GM12878 (cell line): ENCODE measurements around the gene WWOX. TPM values are rescaled to one million over a fixed set of nuclear protein-coding genes. Genes with fewer than 3 reads are reported as not detected.

ENCODE experiments used
- ATAC-seq: fragments of 200-7000 bp; cut with Tn5 transposase; 3 replicates; pipeline ENCODE4 v1.9.1; 2020; ENCODE audit warnings: mild to moderate bottlenecking, moderate library complexity
- BruUV-seq: library from RNA; stranded (reverse); fragments of 400-500 nt; replicated peaks from 2 replicates; lab custom pipeline; 2021; lab: Mats Ljungman, UMichigan
- CTCF ChIA-PET: fragments of 300-600 bp; sonication (Branson Sonifier 250); formaldehyde crosslinking; extraction: SDS; loops from one replicate; lab custom pipeline; 2021; ENCODE audit warnings: inconsistent platforms; lab: Yijun Ruan, JAX
- POLR2A ChIA-PET: fragments of 350-600 bp; formaldehyde crosslinking; extraction: SDS; loops from one replicate; lab custom pipeline; 2021; ENCODE audit warnings: inconsistent platforms; lab: Charles Lee
- RAD21 ChIA-PET: fragments of 300-600 bp; sonication (Branson Sonifier 250); formaldehyde crosslinking; loops from one replicate; lab custom pipeline; 2023; ENCODE audit warnings: antibody characterized with exemption; ENCODE audit not compliant: unreplicated experiment; lab: Charles Lee
- SMC1A ChIA-PET: fragments of 300-600 bp; sonication (Branson Sonifier 250); formaldehyde crosslinking; loops from one replicate; lab custom pipeline; 2023; ENCODE audit not compliant: unreplicated experiment, uncharacterized antibody; lab: Charles Lee
- DNase-seq: peaks from one replicate; pipeline ENCODE4 v3.0.0-alpha.2; 2011; ENCODE audit warnings: low read depth, low spot score
- FAIRE-seq: peaks from 3 replicates; lab custom pipeline; 2011; peaks lifted over from hg19 to GRCh38; lab: Jason Lieb, UNC
- H2AFZ ChIP-seq: 2 replicates; pipeline ENCODE4 v1.6.0; 2011; ENCODE audit warnings: low read depth, low read length, control low read depth; ENCODE audit not compliant: control insufficient read depth
- H3K27ac ChIP-seq: 2 replicates; pipeline ENCODE4 v1.5.1; 2011; ENCODE audit warnings: control low read depth; ENCODE audit not compliant: control insufficient read depth, insufficient read depth
- H3K27me3 ChIP-seq, 2 experiments: replicated peaks in 1 of 2; 2 replicates each; pipeline versions ENCODE4 v1.6.0 to v1.6.1; 2011; ENCODE audit warnings: low read length in 1 of 2; ENCODE audit not compliant: control insufficient read depth in 2 of 2, insufficient read depth in 2 of 2
- H3K36me3 ChIP-seq, 2 experiments: 2 replicates each; pipeline ENCODE4 v1.5.1; 2011; ENCODE audit warnings: low read length in 1 of 2; ENCODE audit not compliant: control insufficient read depth in 2 of 2, insufficient read depth in 2 of 2
- H3K4me1 ChIP-seq: 2 replicates; pipeline ENCODE4 v1.6.1; 2011; ENCODE audit warnings: mild to moderate bottlenecking, low read length, moderate library complexity, mixed read lengths; ENCODE audit not compliant: control insufficient read depth, insufficient read depth
- H3K4me2 ChIP-seq: 2 replicates; pipeline ENCODE4 v1.6.0; 2011; ENCODE audit warnings: control low read depth; ENCODE audit not compliant: control insufficient read depth, insufficient read depth
- H3K4me3 ChIP-seq: fragments of 200-600 bp; sonication (generic); 2 replicates; pipeline ENCODE4 v1.5.1; 2016
- H3K79me2 ChIP-seq: 2 replicates; pipeline ENCODE4 v1.6.0; 2011; ENCODE audit warnings: low read length; ENCODE audit not compliant: control insufficient read depth, insufficient read depth
- H3K9ac ChIP-seq: 2 replicates; pipeline ENCODE4 v1.8.0; 2011; ENCODE audit warnings: low read length, control low read depth, mixed read lengths; ENCODE audit not compliant: control insufficient read depth, insufficient read depth
- H3K9me3 ChIP-seq: replicated peaks from 3 replicates; pipeline ENCODE4 v1.5.1; 2011; ENCODE audit warnings: mild to moderate bottlenecking, low read length; ENCODE audit not compliant: control insufficient read depth, insufficient read depth
- H4K20me1 ChIP-seq: 2 replicates; pipeline ENCODE4 v1.6.0; 2011; ENCODE audit not compliant: control insufficient read depth, insufficient read depth
- CREB1 ChIP-seq: IDR thresholded peaks from 2 replicates; pipeline ENCODE4 v1.6.1; 2012; ENCODE audit warnings: low read depth, mild to moderate bottlenecking, inconsistent platforms
- NR2C2 ChIP-seq: IDR thresholded peaks from 2 replicates; pipeline ENCODE4 v1.6.1; 2011; ENCODE audit warnings: borderline replicate concordance, low read depth; ENCODE audit not compliant: control insufficient read depth, insufficient read length
- SMARCA5 ChIP-seq: fragments of 450-650 bp; IDR thresholded peaks from 2 replicates; pipeline ENCODE4 v1.6.1; 2017; ENCODE audit warnings: mild to moderate bottlenecking
- SRF ChIP-seq, 2 experiments: IDR thresholded peaks; 2 replicates each; pipeline ENCODE4 v1.6.1; 2011; ENCODE audit warnings: low read depth in 2 of 2, low read length in 2 of 2, mild to moderate bottlenecking in 1 of 2, moderate library complexity in 1 of 2
- TCF3 ChIP-seq: IDR thresholded peaks from 2 replicates; pipeline ENCODE4 v1.6.1; 2012; ENCODE audit warnings: low read depth, mild to moderate bottlenecking, low read length, borderline replicate concordance; ENCODE audit not compliant: insufficient read depth
- YY1 ChIP-seq: IDR thresholded peaks from 2 replicates; pipeline ENCODE4 v1.6.1; 2011; ENCODE audit warnings: low read depth, mild to moderate bottlenecking, low read length
- WGBS: methylation state at CpG from one replicate; pipeline ENCODE4 v1.1.6; 2016; ENCODE audit warnings: low lambda C conversion rate; ENCODE audit not compliant: insufficient replicate concordance, insufficient coverage; ENCODE audit errors: missing lambda C conversion rate; 5-methylcytosine and 5-hydroxymethylcytosine counted together
- in situ Hi-C: fragments of 300-500 bp; cut with MboI; formaldehyde crosslinking; loops from 9 replicates; pipeline ENCODE4 v1.14.3; 2018; ENCODE audit warnings: mixed read lengths
- intact Hi-C: fragments of 100-400 bp; cut with micrococcal nuclease; formaldehyde crosslinking; loops from one replicate; pipeline ENCODE4 v1.14.2; 2022; ENCODE audit not compliant: unreplicated experiment
- polyA plus RNA-seq, 11 experiments: library from polyadenylated mRNA; depleted of rRNA in 4 of 11; unstranded in 6 of 11; stranded (reverse) in 5 of 11; fragments of >200 nt; fragmentation: Nextera tagmentation in 4 of 11; fragmentation: Illumina TruSeq in 1 of 11; extraction: Ambion mirVana in 4 of 11; extraction: Trizol in 1 of 11; gene quantifications; 1 replicate in 1 of 11; 2 replicates in 10 of 11; pipeline versions ENCODE4 v1.2.1 to v1.2.3, GENCODE V29; 2011 to 2016; ENCODE audit warnings: inconsistent platforms in 2 of 11, missing spikeins in 2 of 11, low read depth in 1 of 11
- total RNA-seq, 4 experiments: library from RNA; depleted of rRNA in 3 of 4; stranded (reverse); fragments of >200 nt in 3 of 4; fragmentation: Illumina TruSeq in 1 of 4; extraction: Trizol in 1 of 4; gene quantifications; 2 replicates each; pipeline versions ENCODE4 v1.2.1 to v1.2.3, GENCODE V29; 2013 to 2021
- TF ChIP-seq, protein P1 (sequence below): fragments of 450-650 bp; IDR thresholded peaks from 2 replicates; pipeline ENCODE4 v1.6.1; 2017; ENCODE audit warnings: mild to moderate bottlenecking
- TF ChIP-seq, protein P2 (sequence below): fragments of 150-350 bp; IDR thresholded peaks from 2 replicates; pipeline ENCODE4 v1.6.1; 2016; ENCODE audit warnings: low read depth, low read length
- TF ChIP-seq, protein P3 (sequence below): fragments of 450-650 bp; formaldehyde crosslinking; IDR thresholded peaks from 2 replicates; pipeline ENCODE4 v1.4.0; 2022; ENCODE audit warnings: mild to moderate bottlenecking, moderate library complexity
- TF ChIP-seq, protein P4 (sequence below): fragments of 450-650 bp; IDR thresholded peaks from 2 replicates; pipeline ENCODE4 v1.6.1; 2017; ENCODE audit warnings: antibody characterized with exemption, mild to moderate bottlenecking, moderate library complexity

WWOX gene
- total and polyA plus RNA-seq, 10 of the 15 experiments (the other 5 are each of a cell fraction or from before 2014, with no cell fraction given) = 2.8 to 24.4 (median 17.8) TPM

DNA sequence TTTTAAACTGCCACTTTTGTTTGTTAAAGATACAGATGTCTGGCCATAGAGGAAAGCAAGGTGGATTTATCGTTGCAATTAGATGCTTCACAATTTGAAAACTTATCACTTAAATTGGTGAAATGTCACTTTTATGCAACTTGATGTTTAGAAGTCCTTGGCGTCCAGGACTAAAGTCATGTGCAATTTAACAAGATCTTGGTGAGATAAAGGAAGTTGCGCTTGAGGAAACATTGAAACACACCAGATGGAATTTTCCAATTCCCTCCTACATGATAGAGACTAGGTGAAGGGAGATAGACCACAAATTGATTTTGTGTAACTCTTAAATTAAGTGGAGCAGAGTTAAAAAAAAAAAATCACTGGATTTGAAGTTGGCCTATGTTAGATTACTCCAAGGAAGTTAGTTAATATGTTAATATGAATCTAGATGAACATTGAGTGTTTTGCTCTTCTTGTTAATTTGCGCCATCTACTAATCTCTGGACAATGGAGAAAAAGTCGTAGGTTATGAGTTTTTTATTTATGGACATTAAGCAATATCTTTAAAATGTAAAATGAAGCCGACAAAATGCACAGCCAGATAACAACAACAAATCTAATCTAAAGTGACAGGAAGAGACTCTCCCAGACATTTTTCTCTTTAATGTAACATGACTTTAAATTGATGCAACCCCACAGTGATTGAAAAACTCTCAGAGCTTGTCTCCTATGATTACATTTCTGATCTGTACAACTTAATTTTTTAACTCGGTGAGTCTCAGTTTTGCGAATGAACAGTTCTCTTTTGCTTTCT lies 119.6 kb downstream of the WWOX start:
- ChIA-PET RAD21 (no interaction called here), POLR2A (no interaction called here)

More for the DNA sequence above, 119.6 kb downstream of the WWOX start:
- FAIRE-seq (no peak), DNase-seq (no peak), ATAC-seq (no peak)
- Histone ChIP-seq H3K4me2 (no peak overlapping the region), H2AFZ (no peak overlapping the region), H3K4me3 (no peak overlapping the region), H3K79me2 (no peaks in the 10 kb centered on the region), H3K9me3 (no peaks in the 10 kb centered on the region), H3K4me1 (no peaks in the 10 kb centered on the region), H3K9ac (no peak overlapping the region), H3K27ac (no peak overlapping the region), H3K27me3 (no peaks in the 10 kb centered on the region), H4K20me1 (no peaks in the 10 kb centered on the region), H3K36me3 (no peaks in the 10 kb centered on the region)
- no TSS peak for BruUV-seq
- 96% methylated on average over 8 of the region's 8 CpGs for WGBS
- in situ Hi-C loops (no loop called here), intact Hi-C loops (no loop called here)
- TF ChIP-seq NR2C2 = no peak
- TF ChIP-seq, protein P1, sequence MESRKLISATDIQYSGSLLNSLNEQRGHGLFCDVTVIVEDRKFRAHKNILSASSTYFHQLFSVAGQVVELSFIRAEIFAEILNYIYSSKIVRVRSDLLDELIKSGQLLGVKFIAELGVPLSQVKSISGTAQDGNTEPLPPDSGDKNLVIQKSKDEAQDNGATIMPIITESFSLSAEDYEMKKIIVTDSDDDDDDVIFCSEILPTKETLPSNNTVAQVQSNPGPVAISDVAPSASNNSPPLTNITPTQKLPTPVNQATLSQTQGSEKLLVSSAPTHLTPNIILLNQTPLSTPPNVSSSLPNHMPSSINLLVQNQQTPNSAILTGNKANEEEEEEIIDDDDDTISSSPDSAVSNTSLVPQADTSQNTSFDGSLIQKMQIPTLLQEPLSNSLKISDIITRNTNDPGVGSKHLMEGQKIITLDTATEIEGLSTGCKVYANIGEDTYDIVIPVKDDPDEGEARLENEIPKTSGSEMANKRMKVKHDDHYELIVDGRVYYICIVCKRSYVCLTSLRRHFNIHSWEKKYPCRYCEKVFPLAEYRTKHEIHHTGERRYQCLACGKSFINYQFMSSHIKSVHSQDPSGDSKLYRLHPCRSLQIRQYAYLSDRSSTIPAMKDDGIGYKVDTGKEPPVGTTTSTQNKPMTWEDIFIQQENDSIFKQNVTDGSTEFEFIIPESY = no peak
- TF ChIP-seq, protein P2, sequence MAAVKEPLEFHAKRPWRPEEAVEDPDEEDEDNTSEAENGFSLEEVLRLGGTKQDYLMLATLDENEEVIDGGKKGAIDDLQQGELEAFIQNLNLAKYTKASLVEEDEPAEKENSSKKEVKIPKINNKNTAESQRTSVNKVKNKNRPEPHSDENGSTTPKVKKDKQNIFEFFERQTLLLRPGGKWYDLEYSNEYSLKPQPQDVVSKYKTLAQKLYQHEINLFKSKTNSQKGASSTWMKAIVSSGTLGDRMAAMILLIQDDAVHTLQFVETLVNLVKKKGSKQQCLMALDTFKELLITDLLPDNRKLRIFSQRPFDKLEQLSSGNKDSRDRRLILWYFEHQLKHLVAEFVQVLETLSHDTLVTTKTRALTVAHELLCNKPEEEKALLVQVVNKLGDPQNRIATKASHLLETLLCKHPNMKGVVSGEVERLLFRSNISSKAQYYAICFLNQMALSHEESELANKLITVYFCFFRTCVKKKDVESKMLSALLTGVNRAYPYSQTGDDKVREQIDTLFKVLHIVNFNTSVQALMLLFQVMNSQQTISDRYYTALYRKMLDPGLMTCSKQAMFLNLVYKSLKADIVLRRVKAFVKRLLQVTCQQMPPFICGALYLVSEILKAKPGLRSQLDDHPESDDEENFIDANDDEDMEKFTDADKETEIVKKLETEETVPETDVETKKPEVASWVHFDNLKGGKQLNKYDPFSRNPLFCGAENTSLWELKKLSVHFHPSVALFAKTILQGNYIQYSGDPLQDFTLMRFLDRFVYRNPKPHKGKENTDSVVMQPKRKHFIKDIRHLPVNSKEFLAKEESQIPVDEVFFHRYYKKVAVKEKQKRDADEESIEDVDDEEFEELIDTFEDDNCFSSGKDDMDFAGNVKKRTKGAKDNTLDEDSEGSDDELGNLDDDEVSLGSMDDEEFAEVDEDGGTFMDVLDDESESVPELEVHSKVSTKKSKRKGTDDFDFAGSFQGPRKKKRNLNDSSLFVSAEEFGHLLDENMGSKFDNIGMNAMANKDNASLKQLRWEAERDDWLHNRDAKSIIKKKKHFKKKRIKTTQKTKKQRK = no peak
- TF ChIP-seq SRF (IDR thresholded peaks at IDR 0.05; ENCODE audit: low read depth in 2 of 2, low read length in 2 of 2) = no peak
- TF ChIP-seq, protein P3, sequence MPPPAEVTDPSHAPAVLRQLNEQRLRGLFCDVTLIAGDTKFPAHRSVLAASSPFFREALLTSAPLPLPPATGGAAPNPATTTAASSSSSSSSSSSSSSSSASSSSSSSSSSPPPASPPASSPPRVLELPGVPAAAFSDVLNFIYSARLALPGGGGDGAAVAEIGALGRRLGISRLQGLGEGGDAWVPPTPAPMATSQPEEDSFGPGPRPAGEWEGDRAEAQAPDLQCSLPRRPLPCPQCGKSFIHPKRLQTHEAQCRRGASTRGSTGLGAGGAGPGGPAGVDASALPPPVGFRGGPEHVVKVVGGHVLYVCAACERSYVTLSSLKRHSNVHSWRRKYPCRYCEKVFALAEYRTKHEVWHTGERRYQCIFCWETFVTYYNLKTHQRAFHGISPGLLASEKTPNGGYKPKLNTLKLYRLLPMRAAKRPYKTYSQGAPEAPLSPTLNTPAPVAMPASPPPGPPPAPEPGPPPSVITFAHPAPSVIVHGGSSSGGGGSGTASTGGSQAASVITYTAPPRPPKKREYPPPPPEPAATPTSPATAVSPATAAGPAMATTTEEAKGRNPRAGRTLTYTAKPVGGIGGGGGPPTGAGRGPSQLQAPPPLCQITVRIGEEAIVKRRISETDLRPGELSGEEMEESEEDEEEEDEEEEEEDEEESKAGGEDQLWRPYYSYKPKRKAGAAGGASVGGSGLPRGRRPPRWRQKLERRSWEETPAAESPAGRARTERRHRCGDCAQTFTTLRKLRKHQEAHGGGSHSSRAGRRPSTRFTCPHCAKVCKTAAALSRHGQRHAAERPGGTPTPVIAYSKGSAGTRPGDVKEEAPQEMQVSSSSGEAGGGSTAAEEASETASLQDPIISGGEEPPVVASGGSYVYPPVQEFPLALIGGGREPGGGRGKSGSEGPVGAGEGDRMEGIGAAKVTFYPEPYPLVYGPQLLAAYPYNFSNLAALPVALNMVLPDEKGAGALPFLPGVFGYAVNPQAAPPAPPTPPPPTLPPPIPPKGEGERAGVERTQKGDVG (CRISPR knock-in tag) = no peak
- TF ChIP-seq SMARCA5 = no peak
- TF ChIP-seq, protein P4, sequence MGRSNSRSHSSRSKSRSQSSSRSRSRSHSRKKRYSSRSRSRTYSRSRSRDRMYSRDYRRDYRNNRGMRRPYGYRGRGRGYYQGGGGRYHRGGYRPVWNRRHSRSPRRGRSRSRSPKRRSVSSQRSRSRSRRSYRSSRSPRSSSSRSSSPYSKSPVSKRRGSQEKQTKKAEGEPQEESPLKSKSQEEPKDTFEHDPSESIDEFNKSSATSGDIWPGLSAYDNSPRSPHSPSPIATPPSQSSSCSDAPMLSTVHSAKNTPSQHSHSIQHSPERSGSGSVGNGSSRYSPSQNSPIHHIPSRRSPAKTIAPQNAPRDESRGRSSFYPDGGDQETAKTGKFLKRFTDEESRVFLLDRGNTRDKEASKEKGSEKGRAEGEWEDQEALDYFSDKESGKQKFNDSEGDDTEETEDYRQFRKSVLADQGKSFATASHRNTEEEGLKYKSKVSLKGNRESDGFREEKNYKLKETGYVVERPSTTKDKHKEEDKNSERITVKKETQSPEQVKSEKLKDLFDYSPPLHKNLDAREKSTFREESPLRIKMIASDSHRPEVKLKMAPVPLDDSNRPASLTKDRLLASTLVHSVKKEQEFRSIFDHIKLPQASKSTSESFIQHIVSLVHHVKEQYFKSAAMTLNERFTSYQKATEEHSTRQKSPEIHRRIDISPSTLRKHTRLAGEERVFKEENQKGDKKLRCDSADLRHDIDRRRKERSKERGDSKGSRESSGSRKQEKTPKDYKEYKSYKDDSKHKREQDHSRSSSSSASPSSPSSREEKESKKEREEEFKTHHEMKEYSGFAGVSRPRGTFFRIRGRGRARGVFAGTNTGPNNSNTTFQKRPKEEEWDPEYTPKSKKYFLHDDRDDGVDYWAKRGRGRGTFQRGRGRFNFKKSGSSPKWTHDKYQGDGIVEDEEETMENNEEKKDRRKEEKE = no peak
- TF ChIP-seq TCF3 = no peak
- TF ChIP-seq CREB1 = no peak
- no peak for TF ChIP-seq YY1
- ChIA-PET SMC1A (no interaction called here), CTCF (interaction anchor here (0.7 kb wide), 1 partner anchor 191 kb away, joined by 3 read pairs; no protein-coding TSS in a partner anchor)
